ENCODE results near the gene MAP3K1.

Gene MAP3K1

GRCh38 chr5:56851258-56851941 is 36.1 kb downstream of the MAP3K1 start:
- peaks cover 93% of the 10 kb centered on the region for H3K4me1 Mint-ChIP-seq

GRCh38 chr5:56852228-56853000 is 37.1 kb downstream of the MAP3K1 start:
- H3K27me3 Mint-ChIP-seq: no peaks in the 10 kb centered on the region
- H3K9me3 Mint-ChIP-seq: no peaks in the 10 kb centered on the region
- peak overlapping the region; percentile 85 for H3K27ac Mint-ChIP-seq
- peaks cover 91% of the 10 kb centered on the region for H3K4me1 Mint-ChIP-seq
- H3K4me3 Mint-ChIP-seq: peak overlapping the region; percentile 63
- peaks cover 3% of the 10 kb centered on the region for H3K36me3 Mint-ChIP-seq

More at GRCh38 chr5:56851258-56851941, 36.1 kb downstream of the MAP3K1 start:
- no peaks in the 10 kb centered on the region for H3K9me3 Mint-ChIP-seq
- H3K27me3 Mint-ChIP-seq: no peaks in the 10 kb centered on the region
- H3K4me3 Mint-ChIP-seq: peak overlapping the region; percentile 57
- peak overlapping the region; percentile 75 for H3K27ac Mint-ChIP-seq
- peaks cover 1% of the 10 kb centered on the region for H3K36me3 Mint-ChIP-seq

- no peaks in the 10 kb centered on the region for H3K27me3 Mint-ChIP-seq
- peaks cover 3% of the 10 kb centered on the region for H3K36me3 Mint-ChIP-seq
- H3K27ac Mint-ChIP-seq: peak overlapping the region; percentile 87
- peak overlapping the region; percentile 66 for H3K4me3 Mint-ChIP-seq
- H3K4me1 Mint-ChIP-seq: peaks cover 87% of the 10 kb centered on the region
- no peaks in the 10 kb centered on the region for H3K9me3 Mint-ChIP-seq
These were observed 38.3 kb downstream of the MAP3K1 start for GRCh38 chr5:56853698-56854097.

GRCh38 chr5:56854920-56855319 is 39.6 kb downstream of the MAP3K1 start:
- H3K4me1 Mint-ChIP-seq: peaks cover 76% of the 10 kb centered on the region
- peak overlapping the region; percentile 43 for H3K4me3 Mint-ChIP-seq
- H3K9me3 Mint-ChIP-seq: no peaks in the 10 kb centered on the region
- H3K27ac Mint-ChIP-seq: peak overlapping the region; percentile 88
- no peaks in the 10 kb centered on the region for H3K27me3 Mint-ChIP-seq
- peaks cover 4% of the 10 kb centered on the region for H3K36me3 Mint-ChIP-seq

GRCh38 chr5:56856541-56857178 is 41.3 kb downstream of the MAP3K1 start:
- Mint-ChIP-seq H3K4me1 (peaks cover 66% of the 10 kb centered on the region), H3K27me3 (no peaks in the 10 kb centered on the region), H3K9me3 (no peaks in the 10 kb centered on the region), H3K36me3 (peaks cover 12% of the 10 kb centered on the region), H3K4me3 (peak overlapping the region; percentile 3), H3K27ac (peak overlapping the region; percentile 87)

GRCh38 chr5:56858777-56859442 is 43.6 kb downstream of the MAP3K1 start:
- no peak overlapping the region for H3K4me3 Mint-ChIP-seq
- peaks cover 55% of the 10 kb centered on the region for H3K4me1 Mint-ChIP-seq
- no peaks in the 10 kb centered on the region for H3K27me3 Mint-ChIP-seq
- no peak overlapping the region for H3K27ac Mint-ChIP-seq
- H3K36me3 Mint-ChIP-seq: peaks cover 12% of the 10 kb centered on the region
- no peaks in the 10 kb centered on the region for H3K9me3 Mint-ChIP-seq

- peaks cover 9% of the 10 kb centered on the region for H3K36me3 Mint-ChIP-seq
- no peak overlapping the region for H3K27ac Mint-ChIP-seq
- H3K27me3 Mint-ChIP-seq: no peaks in the 10 kb centered on the region
These were observed 46.6 kb downstream of the MAP3K1 start for GRCh38 chr5:56861893-56862485.

GRCh38 chr5:56862909-56863308 is 47.6 kb downstream of the MAP3K1 start:
- H3K27ac Mint-ChIP-seq: no peak overlapping the region
- H3K4me3 Mint-ChIP-seq: no peak overlapping the region

More at GRCh38 chr5:56861893-56862485, 46.6 kb downstream of the MAP3K1 start:
- Mint-ChIP-seq H3K4me3 (no peak overlapping the region), H3K4me1 (peaks cover 27% of the 10 kb centered on the region), H3K9me3 (no peaks in the 10 kb centered on the region)

GRCh38 chr5:56871777-56872176 is 56.4 kb downstream of the MAP3K1 start:
- Mint-ChIP-seq H3K4me1 (peaks cover 41% of the 10 kb centered on the region), H3K27me3 (no peaks in the 10 kb centered on the region), H3K27ac (peak overlapping the region; percentile 0), H3K4me3 (no peak overlapping the region), H3K36me3 (peaks cover 22% of the 10 kb centered on the region), H3K9me3 (no peaks in the 10 kb centered on the region)

More at GRCh38 chr5:56862909-56863308, 47.6 kb downstream of the MAP3K1 start:
- H3K27me3 Mint-ChIP-seq: no peaks in the 10 kb centered on the region
- no peaks in the 10 kb centered on the region for H3K9me3 Mint-ChIP-seq
- peaks cover 23% of the 10 kb centered on the region for H3K4me1 Mint-ChIP-seq
- peaks cover 9% of the 10 kb centered on the region for H3K36me3 Mint-ChIP-seq

- peak overlapping the region; percentile 14 for H3K27ac Mint-ChIP-seq
- H3K9me3 Mint-ChIP-seq: no peaks in the 10 kb centered on the region
- no peak overlapping the region for H3K4me3 Mint-ChIP-seq
- H3K4me1 Mint-ChIP-seq: peaks cover 41% of the 10 kb centered on the region
- H3K27me3 Mint-ChIP-seq: no peaks in the 10 kb centered on the region
- peaks cover 26% of the 10 kb centered on the region for H3K36me3 Mint-ChIP-seq
These were observed 57.7 kb downstream of the MAP3K1 start for GRCh38 chr5:56873056-56873455.

- H3K9me3 Mint-ChIP-seq: no peaks in the 10 kb centered on the region
- H3K4me3 Mint-ChIP-seq: no peak overlapping the region
- H3K27ac Mint-ChIP-seq: no peak overlapping the region
- H3K4me1 Mint-ChIP-seq: peaks cover 37% of the 10 kb centered on the region
- H3K27me3 Mint-ChIP-seq: no peaks in the 10 kb centered on the region
- peaks cover 25% of the 10 kb centered on the region for H3K36me3 Mint-ChIP-seq
These were observed 61.0 kb downstream of the MAP3K1 start for GRCh38 chr5:56876327-56876726.

- Mint-ChIP-seq H3K4me1 (peaks cover 10% of the 10 kb centered on the region), H3K27ac (peak overlapping the region; percentile 49), H3K36me3 (peaks cover 27% of the 10 kb centered on the region)
These were observed 66.2 kb downstream of the MAP3K1 start for GRCh38 chr5:56881571-56881970.

GRCh38 chr5:56893251-56893951 is 78.1 kb downstream of the MAP3K1 start:
- H3K36me3 Mint-ChIP-seq: peaks cover 15% of the 10 kb centered on the region
- H3K4me1 Mint-ChIP-seq: peaks cover 10% of the 10 kb centered on the region
- peak overlapping the region; percentile 19 for H3K27ac Mint-ChIP-seq
- no peaks in the 10 kb centered on the region for H3K9me3 Mint-ChIP-seq
- no peak overlapping the region for H3K4me3 Mint-ChIP-seq
- H3K27me3 Mint-ChIP-seq: no peaks in the 10 kb centered on the region

More at GRCh38 chr5:56881571-56881970, 66.2 kb downstream of the MAP3K1 start:
- H3K27me3 Mint-ChIP-seq: no peaks in the 10 kb centered on the region
- no peak overlapping the region for H3K4me3 Mint-ChIP-seq
- no peaks in the 10 kb centered on the region for H3K9me3 Mint-ChIP-seq

- no peak overlapping the region for H3K4me3 Mint-ChIP-seq
These were observed 81.4 kb downstream of the MAP3K1 start for GRCh38 chr5:56896763-56897162.

More at GRCh38 chr5:56896763-56897162, 81.4 kb downstream of the MAP3K1 start:
- Mint-ChIP-seq H3K4me1 (peaks cover 6% of the 10 kb centered on the region), H3K27ac (peak overlapping the region; percentile 11), H3K36me3 (peaks cover 7% of the 10 kb centered on the region), H3K9me3 (no peaks in the 10 kb centered on the region), H3K27me3 (no peaks in the 10 kb centered on the region)
